ENCODE results near the gene ASTN2. TPM values are rescaled to one million over a fixed set of nuclear protein-coding genes. Genes with fewer than 3 reads are reported as not detected.
A peak's percentile ranks its signal among the peaks of the same experiment; 100 is the strongest.

ASTN2 gene
- total and polyA plus RNA-seq, 4 donors, result 0.57 to 2.9 (median 1.4) TPM

- WGBS, result 42% methylated on average over 11 of the region's 11 CpGs
- no peak overlapping the region for H3K9ac ChIP-seq (ENCODE audit: low read depth in 1 of 2, low read length in 2 of 2)
- no peak for DNase-seq (ENCODE audit: low spot score)
- peak overlapping the region; percentile 75 to 89 for H3K27ac ChIP-seq (ENCODE audit: low read depth in 1 of 2, low read length in 2 of 2)
- peak overlapping the region in 1 of 3 donors; percentile 3 for H3K4me3 ChIP-seq (ENCODE audit: low read depth in 1 of 3, low read length in 3 of 3)
- no peaks in the 10 kb centered on the region for H3K36me3 ChIP-seq (ENCODE audit: control insufficient read depth in 4 of 4, insufficient read depth in 3 of 4, low read depth in 1 of 4, low read length in 3 of 4)
- H3K4me1 ChIP-seq (ENCODE audit: control insufficient read depth in 4 of 4, insufficient read depth in 4 of 4, low read length in 3 of 4), result peaks cover 12 to 39% (median 31%) of the 10 kb centered on the region in 4 donors
- TF ChIP-seq EGR1 (IDR thresholded peaks at IDR 0.05; ENCODE audit: low read depth in 2 of 2), result no peak
- no peak for TF ChIP-seq FOXA1 (IDR thresholded peaks at IDR 0.05)
- no peak for TF ChIP-seq SP1 (IDR thresholded peaks at IDR 0.05)
- TF ChIP-seq HNF4G (IDR thresholded peaks at IDR 0.05), result no peak
- TF ChIP-seq RAD21 (IDR thresholded peaks at IDR 0.05), result no peak
- no peak for TF ChIP-seq REST (IDR thresholded peaks at IDR 0.05)
- no peak for TF ChIP-seq GABPA (IDR thresholded peaks at IDR 0.05 in 1 of 2, conservative IDR thresholded peaks at IDR 0.05 in 1 of 2)
- peak in 1 of 2 donors; percentile 5 for TF ChIP-seq JUND (IDR thresholded peaks at IDR 0.05)
- peak in 1 of 2 donors; percentile 41 for TF ChIP-seq HNF4A (conservative IDR thresholded peaks at IDR 0.05)
- TF ChIP-seq TAF1 (conservative IDR thresholded peaks at IDR 0.05), result no peak
- no peak for TF ChIP-seq CTCF (IDR thresholded peaks at IDR 0.05; ENCODE audit: low read depth, low read length, missing input control)
- no peak for TF ChIP-seq FOXA2 (IDR thresholded peaks at IDR 0.05)
- peak; percentile 24 to 56 for TF ChIP-seq RXRA (IDR thresholded peaks at IDR 0.05)
- TF ChIP-seq YY1 (IDR thresholded peaks at IDR 0.05), result no peak
- TF ChIP-seq ZBTB33 (IDR thresholded peaks at IDR 0.05), result no peak
- TF ChIP-seq NR2F2 (IDR thresholded peaks at IDR 0.05), result no peak
- no peak for TF ChIP-seq MAX (IDR thresholded peaks at IDR 0.05)
- no peak for TF ChIP-seq ATF3 (IDR thresholded peaks at IDR 0.05)
- no peaks in the 10 kb centered on the region for H3K9me3 ChIP-seq (ENCODE audit: control insufficient read depth in 4 of 4, low read length in 3 of 4)
- H3K27me3 ChIP-seq (ENCODE audit: control insufficient read depth in 4 of 4, insufficient read depth in 4 of 4, low read length in 3 of 4), result no peaks in the 10 kb centered on the region
Measured at GRCh38 chr9:116547729-116548426, 867.0 kb downstream of the ASTN2 start.

All from liver (tissue), 9 donors.